Activated CD4-positive, alpha-beta T cell treated with anti-CD3 and anti-CD28 coated beads for 1 hour (primary cell): ENCODE results near the gene KLHDC8B.

Experiments
- DNase-seq: peaks from one replicate; pipeline ENCODE4 v3.0.0-alpha.2; 2020

KLHDC8B gene

GRCh38 chr3:49171119-49171774, at the start of gene KLHDC8B:
Gene KLHDC8B (plus strand): TSS chr3:49171598. CDS start chr3:49172770, 1,172 bp downstream.
- DNase-seq: peak; percentile 66

DNA sequence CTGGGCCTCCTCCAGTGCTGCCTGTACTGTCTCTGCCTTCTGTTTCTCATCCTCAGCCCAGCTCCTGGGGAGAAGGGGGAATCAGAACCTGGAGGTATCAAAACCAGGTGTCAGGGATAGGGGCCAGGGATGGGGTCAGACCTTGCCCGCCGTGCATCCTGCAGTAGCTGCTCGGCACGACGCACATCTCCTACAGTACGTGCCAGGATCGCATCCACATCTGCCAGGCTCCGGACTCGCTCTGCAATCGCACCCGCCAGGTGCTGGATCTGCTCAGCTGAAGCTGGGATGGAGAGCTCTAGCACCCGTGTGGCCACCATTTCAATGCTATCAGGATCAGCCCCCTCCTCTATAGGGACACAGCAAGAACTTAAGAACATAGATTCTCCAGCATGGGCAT, 49.4 kb upstream of the KLHDC8B start:
- no peak for DNase-seq

DNA sequence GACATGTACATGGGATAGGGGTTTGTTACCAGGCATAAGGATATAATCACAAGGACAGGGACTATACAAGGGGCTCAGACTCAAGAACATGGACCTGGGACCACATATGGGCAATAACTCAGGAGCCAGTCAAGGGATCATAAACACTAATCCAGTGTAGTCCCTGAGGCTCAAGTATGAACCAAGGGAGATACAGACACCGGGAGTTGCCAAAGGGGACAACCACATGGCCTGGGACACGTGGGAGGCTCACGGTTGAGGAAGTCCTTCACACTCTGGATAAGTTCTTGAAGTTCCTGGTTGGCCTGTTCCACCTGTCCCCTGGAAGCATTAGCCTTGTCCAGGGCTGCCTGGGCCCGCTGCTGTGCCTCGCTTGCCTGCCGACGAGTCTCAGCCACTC, 48.9 kb upstream of the KLHDC8B start:
- DNase-seq: no peak

- DNase-seq: no peak
Measured at GRCh38 chr3:49122886-49123545, 48.4 kb upstream of the KLHDC8B start.

- DNase-seq: no peak
Measured at GRCh38 chr3:49123687-49124086, 47.7 kb upstream of the KLHDC8B start.

DNA sequence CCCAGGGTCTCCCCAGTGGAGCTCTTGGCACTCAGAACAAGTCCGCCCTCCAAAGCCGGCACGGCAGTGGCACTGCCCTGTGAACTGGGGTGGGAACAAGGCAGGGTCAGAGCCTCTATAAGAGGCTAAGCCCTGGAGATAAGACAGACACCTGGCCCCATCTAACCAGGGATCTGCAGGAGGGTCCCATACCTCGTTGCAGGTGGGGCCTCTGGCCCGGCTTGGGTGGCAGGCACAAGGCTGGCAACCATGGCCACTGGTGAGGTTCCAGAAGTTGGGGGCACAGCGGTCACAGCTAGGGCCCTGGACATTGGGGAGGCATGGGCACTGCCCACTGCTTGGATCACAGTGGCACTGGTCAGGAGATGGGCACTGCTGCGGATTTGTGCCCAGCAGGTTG, 47.2 kb upstream of the KLHDC8B start:
- DNase-seq: no peak

GRCh38 chr3:49124991-49125670, 46.3 kb upstream of the KLHDC8B start:
- no peak for DNase-seq

DNA sequence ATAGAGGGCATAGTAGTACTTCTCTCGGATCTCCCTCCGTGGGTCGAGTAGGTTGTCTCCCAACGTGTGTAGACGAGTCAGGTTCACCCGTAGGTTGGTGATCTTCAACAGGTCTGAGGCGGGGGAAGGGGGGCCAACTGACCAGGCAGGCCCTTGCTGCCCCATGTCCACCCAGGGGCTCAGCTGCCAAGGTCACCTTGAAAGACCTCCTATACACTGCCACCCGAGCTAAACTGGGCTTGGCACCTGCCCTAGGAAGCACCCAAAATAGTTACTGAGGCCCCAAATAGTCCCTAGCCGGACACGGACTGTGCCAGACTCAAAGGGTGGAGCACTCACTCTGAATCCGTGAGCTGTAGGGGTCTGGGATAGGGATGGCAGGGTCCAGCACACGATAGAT, 40.4 kb upstream of the KLHDC8B start:
- no peak for DNase-seq

DNA sequence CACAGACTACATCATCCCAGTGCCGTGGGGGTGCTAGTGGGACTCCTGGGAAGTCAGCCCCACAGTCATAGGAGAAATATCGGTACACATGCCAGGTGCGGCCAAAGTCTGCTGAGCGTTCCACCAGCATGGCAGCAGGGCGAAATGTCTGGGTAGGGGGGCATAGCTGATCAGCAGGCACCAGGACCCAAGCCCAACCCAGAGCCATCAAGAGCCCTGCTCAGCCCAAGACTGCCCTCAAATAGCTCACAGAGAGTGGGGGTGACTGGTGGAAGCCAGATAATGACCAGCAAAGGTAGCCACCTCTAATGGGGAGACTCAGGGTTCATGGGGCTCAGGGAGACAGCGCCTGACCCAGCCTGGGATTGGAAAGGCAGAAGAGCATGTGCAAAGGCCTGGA, 39.8 kb upstream of the KLHDC8B start:
- no peak for DNase-seq

DNA sequence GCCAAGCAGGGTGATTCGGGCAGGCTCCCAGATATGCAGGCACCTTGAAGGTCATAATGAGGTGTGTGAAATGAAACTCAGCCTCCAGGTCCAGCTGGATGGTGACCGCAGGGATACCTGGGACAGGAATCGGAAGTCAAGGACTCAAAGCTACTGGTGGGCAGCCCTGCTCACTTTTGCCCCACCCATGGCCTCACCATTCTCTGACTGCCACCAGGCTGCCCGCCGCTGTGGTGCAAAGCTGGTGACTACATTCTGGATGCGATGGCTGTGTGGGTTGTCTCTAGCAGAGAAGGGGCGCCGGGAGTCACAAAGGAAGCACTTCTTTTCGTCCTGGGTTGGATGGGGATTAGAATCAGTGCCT, 39.3 kb upstream of the KLHDC8B start:
- DNase-seq: no peak

DNA sequence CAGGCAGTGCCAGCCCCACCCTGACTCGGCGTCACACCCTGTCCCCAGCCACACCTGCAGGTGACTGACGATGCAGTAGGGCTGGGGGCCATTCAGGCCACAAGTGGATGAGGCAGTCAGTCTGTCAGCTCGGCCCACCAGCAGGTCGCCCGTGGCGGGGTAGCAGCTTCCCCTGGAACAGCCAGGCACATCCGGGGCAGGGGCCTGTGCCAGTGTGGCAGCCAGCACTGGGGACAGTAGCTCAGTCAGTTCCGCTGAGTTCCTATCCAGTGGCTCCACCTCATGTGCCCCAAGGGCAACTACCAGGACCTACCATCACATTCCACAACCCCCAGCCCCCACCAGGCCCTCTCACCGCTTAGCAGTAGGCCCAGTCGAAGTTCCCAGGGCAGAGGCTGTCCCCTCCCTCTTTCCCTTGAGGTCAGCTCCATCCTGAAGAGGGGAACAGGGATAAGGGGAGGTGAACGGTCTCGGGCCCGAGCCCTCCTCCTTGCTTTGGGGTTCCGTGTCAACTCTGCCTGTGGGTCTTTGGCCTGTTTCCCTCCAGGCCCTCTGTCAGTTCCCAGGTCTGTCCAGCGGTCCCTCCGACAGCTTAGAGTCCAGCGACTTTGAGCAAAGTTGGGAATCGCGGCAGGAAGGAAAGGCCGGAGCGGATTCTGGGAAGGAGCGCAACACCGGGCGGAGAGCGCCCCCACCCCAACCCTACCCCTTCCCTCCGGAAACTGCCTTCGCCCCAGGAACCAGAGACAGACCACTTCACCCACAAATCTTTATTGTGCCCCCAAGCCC, 38.8 kb upstream of the KLHDC8B start, which contains the start of gene LAMB2:
LAMB2 (minus strand) TSS at position 614 of the 789 bp plus-strand sequence; CDS start at position 431, 183 bp downstream.
- DNase-seq: no peak

GRCh38 chr3:49133226-49133951, 38.0 kb upstream of the KLHDC8B start:
- no peak for DNase-seq

DNA sequence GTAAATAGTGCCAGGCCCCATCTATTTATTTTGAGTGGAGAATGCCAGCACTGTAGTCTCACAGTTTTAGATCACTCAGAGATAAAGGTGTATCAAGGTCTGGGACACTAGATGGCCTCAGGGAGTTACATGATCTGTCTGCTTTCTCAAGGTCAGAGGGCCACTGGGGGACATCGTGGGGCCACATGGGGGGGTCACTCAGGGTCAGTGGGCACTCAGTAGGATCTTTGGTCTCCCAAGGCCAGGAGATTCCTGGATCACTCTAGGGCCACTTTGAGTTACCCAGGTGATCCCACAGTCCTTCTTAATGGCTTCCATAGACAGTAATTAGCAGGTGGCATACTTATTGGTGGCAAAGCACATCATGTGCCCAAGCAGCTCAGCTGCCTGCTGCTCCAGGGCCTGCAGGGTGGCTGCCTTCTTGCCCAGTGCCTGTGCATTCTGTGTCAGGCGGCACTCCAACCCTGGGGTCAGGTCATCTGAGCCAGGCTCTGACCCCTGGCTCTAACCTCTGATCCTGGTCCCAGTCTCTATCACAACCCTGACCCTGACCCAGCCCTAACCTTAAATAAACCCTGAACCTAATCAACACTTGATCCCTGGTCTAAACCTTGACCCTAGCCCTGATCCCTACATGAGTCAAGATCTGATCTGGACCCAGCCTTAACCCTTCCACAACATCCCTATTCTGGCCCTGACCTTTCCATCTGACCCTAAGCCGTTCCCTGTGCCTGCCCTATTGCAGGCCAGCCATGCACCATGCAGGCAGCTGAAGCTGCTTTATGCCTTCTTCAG, 36.7 kb upstream of the KLHDC8B start:
- no peak for DNase-seq

GRCh38 chr3:49135499-49135898, 35.9 kb upstream of the KLHDC8B start:
- DNase-seq: no peak

DNA sequence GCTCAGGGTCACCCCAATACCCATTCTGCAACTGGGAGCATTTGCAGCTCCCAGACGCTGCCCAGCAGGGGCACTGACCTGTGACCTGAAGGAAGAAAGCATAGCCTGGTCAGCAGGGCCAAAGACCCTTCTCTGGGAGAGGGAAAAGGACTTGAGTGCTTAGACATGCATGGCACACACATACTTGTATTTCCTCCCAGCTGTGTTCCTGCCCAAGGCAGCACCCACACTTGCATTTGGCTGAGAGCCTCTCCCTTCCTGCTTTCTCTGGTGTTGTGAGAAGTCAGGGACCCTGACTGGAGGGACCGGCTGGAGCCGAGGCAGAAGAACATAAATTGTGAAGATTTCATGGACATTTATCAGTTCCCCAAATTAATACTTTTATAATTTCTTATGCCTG, 31.3 kb upstream of the KLHDC8B start:
- DNase-seq: no peak

DNA sequence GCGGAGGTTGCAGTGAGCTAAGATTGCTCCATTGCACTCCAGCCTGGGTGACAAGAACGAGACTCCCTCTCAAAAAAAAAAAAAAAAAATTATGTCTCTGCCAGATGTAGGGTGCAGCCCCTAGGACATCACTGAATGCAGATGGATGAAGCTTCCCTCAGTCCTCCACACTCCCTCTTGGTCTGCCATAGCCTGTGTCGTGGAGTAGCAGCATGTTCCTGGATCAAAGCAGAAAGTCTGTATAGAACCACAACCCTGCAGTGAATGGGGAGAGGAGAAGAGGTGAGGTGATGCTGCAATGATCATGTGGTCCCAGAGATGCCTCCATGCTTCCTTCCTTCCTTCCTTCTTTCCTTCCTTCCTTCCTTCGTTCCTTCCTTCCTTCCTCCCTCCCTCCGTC, 23.2 kb upstream of the KLHDC8B start:
- DNase-seq: no peak

- no peak for DNase-seq
Measured at GRCh38 chr3:49151610-49152009, 19.8 kb upstream of the KLHDC8B start.

DNA sequence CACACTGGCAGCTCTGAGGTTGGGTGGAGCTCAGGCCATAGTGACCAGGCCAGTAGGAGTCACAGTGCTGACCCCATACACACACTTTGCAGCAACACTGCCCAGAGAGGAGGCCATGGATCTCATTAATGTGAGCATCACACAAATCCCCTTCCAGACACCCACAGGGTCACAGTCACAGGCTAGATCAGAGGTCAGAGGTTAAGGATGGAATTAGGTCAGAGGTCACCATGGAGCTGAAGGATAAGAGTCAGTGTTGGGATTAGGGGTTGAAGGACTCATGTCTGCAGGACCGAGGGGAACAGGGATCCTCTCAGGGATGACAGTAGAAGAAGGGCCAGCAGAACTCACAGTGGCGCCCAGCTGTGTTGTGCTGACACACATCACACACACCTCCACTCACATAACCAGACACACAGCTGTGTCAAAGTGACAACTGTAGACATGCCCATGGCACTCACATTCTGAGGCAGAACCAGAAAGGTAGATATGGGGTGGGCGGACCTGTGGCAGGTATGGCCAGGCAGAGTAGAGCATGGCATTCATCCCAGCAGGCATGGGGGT, 18.0 kb upstream of the KLHDC8B start:
- no peak for DNase-seq

GRCh38 chr3:49157289-49157688, 14.1 kb upstream of the KLHDC8B start:
- no peak for DNase-seq

- peak; percentile 49 for DNase-seq
Measured at GRCh38 chr3:49158103-49158709, 13.2 kb upstream of the KLHDC8B start.

- DNase-seq: no peak
Measured at GRCh38 chr3:49158792-49159191, 12.6 kb upstream of the KLHDC8B start.
